ENCODE measurements around the gene PPARD. TPM values are rescaled to one million over a fixed set of nuclear protein-coding genes. Genes with fewer than 3 reads are reported as not detected.

The PPARD gene
- total and polyA plus RNA-seq, 12 donors = 6.0 to 39.8 (median 21.6) TPM

DNA sequence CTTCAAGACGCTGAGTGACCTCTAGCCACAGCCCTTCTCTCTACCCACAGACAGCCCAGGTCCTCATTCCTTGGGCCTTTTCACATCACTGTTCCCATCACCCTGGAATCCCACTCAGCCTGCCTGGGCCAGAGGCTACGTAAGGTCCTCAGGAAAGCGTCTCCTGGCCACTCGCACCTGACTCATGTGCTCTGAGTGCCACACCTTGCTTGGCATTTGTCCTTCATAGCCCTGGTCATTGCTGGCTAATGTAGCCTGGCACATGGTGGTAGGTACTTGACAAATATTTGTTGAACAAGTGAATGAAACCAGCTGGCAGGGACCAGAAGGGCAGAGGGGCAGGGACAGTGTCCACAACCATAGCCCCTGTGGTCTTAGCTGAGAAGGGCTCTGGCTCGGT, 59.2 kb downstream of the PPARD start:
- TF ChIP-seq POLR2A (IDR thresholded peaks at IDR 0.05) = no peak
- TF ChIP-seq, protein P1, sequence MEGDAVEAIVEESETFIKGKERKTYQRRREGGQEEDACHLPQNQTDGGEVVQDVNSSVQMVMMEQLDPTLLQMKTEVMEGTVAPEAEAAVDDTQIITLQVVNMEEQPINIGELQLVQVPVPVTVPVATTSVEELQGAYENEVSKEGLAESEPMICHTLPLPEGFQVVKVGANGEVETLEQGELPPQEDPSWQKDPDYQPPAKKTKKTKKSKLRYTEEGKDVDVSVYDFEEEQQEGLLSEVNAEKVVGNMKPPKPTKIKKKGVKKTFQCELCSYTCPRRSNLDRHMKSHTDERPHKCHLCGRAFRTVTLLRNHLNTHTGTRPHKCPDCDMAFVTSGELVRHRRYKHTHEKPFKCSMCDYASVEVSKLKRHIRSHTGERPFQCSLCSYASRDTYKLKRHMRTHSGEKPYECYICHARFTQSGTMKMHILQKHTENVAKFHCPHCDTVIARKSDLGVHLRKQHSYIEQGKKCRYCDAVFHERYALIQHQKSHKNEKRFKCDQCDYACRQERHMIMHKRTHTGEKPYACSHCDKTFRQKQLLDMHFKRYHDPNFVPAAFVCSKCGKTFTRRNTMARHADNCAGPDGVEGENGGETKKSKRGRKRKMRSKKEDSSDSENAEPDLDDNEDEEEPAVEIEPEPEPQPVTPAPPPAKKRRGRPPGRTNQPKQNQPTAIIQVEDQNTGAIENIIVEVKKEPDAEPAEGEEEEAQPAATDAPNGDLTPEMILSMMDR (IDR thresholded peaks at IDR 0.05) = no peak
- DNase-seq = no peak
- no peaks in the 10 kb centered on the region for H3K9me3 ChIP-seq (replicated peaks in 1 of 3)
- H3K36me3 ChIP-seq (replicated peaks in 1 of 2) = no peaks in the 10 kb centered on the region
- intact Hi-C loops (cut with DNase I) = no loop called here
- no peak overlapping the region for H3K27ac ChIP-seq
- H3K27me3 ChIP-seq = no peaks in the 10 kb centered on the region
- H3K4me3 ChIP-seq = no peak overlapping the region
- WGBS, 4 donors = 89 to 98% (median 93%) methylated on average over 5 of the region's 5 CpGs
- peaks cover 5 to 8% of the 10 kb centered on the region in 2 donors for H3K4me1 ChIP-seq (replicated peaks in 1 of 2)

DNA sequence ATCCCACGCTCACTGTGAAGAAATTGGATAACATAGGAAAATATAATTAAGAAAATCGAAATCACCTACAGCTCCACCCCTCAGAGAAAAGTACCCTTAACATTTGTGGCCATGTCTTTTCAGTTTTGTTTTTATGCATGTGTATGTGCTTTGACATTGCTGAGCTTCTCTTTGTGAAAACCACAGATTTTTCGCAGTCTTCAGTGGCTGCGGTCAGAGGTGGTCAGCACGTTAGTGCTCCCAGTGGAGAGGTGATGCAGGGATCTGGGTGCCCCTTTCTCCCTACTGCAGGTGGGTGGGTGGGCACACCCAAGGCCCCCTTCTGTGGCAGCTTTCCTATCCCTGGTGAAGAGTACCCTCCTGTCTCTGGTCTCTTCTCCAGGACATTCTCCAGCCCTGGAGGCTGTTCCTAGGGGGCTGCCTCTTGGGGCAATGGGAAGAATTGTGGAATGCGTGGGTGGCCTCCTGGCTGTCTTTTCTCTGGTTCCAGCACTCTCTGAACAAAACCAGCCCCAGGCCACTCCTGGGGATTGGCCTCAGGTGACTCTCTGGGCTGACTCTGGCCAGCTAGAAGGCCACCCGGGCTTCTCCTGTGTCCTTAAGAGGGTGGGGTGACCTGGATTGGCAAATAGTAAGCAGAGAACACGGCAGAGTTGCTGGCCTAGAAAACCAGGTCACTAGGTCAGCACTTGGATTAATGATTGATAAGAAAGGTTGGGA, 59.9 kb downstream of the PPARD start:
- no peaks in the 10 kb centered on the region for H3K36me3 ChIP-seq (replicated peaks in 1 of 2)
- H3K27ac ChIP-seq = no peak overlapping the region
- no peak overlapping the region for H3K4me3 ChIP-seq
- 76 to 85% (median 79%) methylated on average over 8 of the region's 8 CpGs for WGBS, 4 donors
- TF ChIP-seq POLR2A (IDR thresholded peaks at IDR 0.05) = no peak
- TF ChIP-seq, protein P1 (IDR thresholded peaks at IDR 0.05) = no peak
- no peaks in the 10 kb centered on the region for H3K27me3 ChIP-seq
- DNase-seq = peak in 1 of 7 donors; percentile 25
- H3K4me1 ChIP-seq (replicated peaks in 1 of 2) = peaks cover 0 to 1% of the 10 kb centered on the region in 2 donors
- no peaks in the 10 kb centered on the region for H3K9me3 ChIP-seq (replicated peaks in 1 of 3)
- intact Hi-C loops (cut with DNase I) = no loop called here

DNA sequence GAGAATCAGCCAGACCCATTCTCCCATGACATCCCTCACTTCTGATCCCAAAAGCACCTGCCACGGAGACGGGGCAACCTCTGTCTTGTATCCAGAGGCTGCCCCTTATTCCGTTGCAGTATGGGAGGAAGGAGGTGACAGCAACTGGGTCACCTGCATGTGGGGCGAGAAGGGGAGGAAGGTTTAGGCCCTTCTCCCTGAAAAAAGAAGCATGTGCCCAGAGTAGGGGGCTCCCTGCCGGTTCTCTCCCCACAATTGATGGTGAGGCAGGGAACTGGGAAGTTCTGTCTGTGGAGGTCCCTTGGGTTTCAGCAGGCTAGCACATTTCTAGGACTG, 60.5 kb downstream of the PPARD start:
- 92 to 98% (median 94%) methylated on average over 5 of the region's 5 CpGs for WGBS, 4 donors
- Histone ChIP-seq H3K4me1 (replicated peaks in 1 of 2) (no peaks in the 10 kb centered on the region), H3K36me3 (replicated peaks in 1 of 2) (no peaks in the 10 kb centered on the region), H3K27me3 (no peaks in the 10 kb centered on the region), H3K4me3 (no peak overlapping the region), H3K27ac (no peak overlapping the region), H3K9me3 (replicated peaks in 1 of 3) (no peaks in the 10 kb centered on the region)
- no peak for TF ChIP-seq POLR2A (IDR thresholded peaks at IDR 0.05)
- TF ChIP-seq, protein P1 (IDR thresholded peaks at IDR 0.05) = no peak
- intact Hi-C loops (cut with DNase I) = no loop called here
- no peak for DNase-seq

DNA sequence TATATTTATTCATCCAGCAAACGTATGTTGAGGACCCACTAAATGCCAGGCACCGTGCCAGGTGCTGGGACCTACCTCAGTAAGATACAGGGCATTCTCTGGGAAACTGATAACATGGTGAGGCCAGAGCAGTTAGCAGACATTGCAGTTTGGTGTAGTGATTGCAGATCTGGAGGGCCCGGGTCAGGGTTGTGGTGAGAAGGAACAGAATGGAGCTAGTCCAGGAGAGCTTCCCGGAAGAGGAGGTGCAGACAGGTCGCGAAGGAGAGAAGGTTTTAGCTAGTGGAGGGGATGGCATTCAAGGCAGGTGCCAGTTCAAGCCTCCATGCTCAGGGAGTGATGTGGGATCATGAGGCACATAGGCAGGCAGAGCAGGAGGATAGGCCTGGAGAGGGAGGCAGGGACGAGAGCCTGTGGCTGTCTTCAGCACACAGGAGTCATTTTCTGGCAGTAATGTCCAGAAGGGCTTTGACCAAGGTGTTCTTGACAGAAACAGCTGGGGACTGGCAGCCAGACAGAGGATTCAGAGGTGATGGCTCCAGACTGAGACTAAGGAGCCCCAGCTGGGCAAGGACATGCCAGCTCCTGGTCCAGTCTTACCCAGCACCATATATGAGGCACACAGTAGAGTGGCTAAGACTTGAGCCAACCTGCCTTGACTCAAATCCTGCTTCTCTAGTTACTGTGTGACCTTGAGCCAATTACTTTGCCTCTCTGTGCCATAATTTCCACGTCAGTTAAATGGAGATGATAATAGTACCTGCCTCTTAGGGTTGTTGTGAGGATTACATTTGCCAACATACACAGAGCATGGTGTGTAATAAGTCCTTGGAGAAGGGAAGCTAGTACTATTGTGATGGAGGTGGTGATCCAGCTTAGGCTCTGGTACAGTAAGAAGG, 61.4 kb downstream of the PPARD start:
- TF ChIP-seq POLR2A (IDR thresholded peaks at IDR 0.05) = no peak
- TF ChIP-seq, protein P1 (IDR thresholded peaks at IDR 0.05) = no peak
- DNase-seq = no peak
- Histone ChIP-seq H3K4me1 (replicated peaks in 1 of 2) (no peaks in the 10 kb centered on the region), H3K27ac (no peak overlapping the region), H3K4me3 (no peak overlapping the region), H3K9me3 (replicated peaks in 1 of 3) (no peaks in the 10 kb centered on the region), H3K27me3 (no peaks in the 10 kb centered on the region), H3K36me3 (replicated peaks in 1 of 2) (no peaks in the 10 kb centered on the region)
- WGBS, 4 donors = 91 to 93% (median 92%) methylated on average over 8 of the region's 8 CpGs
- intact Hi-C loops (cut with DNase I) = no loop called here

All from adrenal gland (tissue), 12 donors.